ENCODE results near the gene ITGA11.
A peak's percentile ranks its signal among the peaks of the same experiment; 100 is the strongest.

The ITGA11 gene

DNA sequence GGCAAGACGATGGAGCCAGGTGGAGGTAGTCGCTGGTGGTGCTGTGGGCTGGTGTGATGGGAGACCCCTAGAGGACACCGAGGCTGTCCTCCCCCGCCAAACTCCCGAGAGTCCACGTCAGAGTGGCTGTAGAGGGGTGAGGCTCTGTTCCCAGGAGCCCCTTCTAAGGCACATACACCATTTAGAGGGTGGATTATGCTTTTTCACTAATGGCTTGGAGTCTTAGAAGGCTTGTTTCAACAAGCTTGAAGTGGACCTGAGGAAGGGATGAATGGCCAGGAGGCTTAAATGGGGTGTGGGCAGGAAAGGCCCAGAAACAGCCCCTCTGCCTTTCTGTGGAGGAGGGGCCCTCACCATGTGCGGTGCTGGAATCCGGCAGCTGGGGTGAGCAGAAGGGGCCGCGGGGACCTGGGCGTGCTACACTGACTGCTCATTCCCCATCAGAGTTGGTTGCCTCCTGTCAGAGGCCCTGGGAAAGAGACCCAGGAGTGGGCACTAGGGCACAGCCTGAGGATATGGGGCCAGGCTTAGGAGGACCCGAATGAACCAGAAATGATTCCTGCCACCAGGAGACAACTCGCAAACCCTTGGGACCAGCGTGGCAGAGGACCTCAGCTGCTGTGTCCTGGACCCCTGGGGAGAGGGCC lies 88.3 kb downstream of the ITGA11 start:
- Histone ChIP-seq H3K9me3 (no peaks in the 10 kb centered on the region), H3K4me3 (no peak overlapping the region), H3K27me3 (no peaks in the 10 kb centered on the region), H3K36me3 (peaks cover 0 to 19% (median 14%) of the 10 kb centered on the region in 3 donors), H3K27ac (peak overlapping the region; percentile 94 to 95), H3K4me1 (peaks cover 0 to 83% (median 72%) of the 10 kb centered on the region in 4 donors)
- DNase-seq, result no peak
- TF ChIP-seq CTCF (IDR thresholded peaks at IDR 0.05), result no peak
- intact Hi-C loops (cut with DNase I; ENCODE audit: low total_unique reads), result no loop called here

DNA sequence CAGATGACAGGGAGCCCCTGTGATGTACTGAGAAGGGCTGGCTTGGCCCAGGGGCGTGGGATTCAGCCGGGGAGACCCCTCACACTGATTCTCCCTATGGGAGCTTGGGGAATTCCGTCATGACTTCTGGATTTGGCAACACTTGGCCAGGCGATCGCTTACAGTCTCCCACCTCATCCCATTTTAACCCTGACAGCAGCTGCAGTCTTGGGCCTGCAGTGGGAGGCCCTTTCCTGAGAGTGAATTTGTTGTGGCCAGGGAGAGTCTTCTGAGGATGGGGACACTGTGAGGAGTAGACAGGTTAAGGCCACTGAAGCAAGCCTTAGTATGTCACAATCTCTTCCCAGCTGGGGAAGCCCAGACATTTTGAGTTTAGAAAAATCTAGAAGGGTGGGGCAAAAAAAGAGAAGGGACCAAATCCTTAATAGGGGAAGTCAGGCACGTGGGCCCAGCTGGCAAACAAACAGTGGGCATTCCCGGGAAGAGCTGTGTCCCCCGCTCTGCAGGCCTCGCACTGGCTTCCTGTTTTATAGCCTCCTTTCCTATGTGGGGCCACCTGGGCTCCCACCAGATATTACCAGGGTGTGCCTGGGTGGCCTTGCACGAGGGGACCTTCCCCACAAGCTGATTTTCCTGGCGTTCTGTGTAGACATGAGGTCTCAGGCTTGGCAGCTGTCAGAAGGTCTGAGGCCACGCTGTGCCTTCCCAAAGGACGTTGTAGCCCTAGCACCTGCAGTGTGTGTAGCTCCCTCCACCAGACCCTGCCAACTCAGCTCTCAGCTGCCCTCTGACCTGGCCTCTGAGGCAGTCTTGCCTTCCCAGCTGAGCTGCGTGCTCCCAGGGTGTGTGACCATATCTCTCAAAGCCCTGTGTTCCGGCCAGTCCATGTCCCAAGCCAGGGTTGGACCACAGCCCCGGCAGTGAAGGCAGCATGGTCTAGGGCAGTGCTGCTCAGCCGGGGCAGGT lies 89.9 kb downstream of the ITGA11 start:
- DNase-seq, result peak in 1 of 2 donors; percentile 80
- Histone ChIP-seq H3K4me3 (no peak overlapping the region), H3K36me3 (peaks cover 0 to 16% (median 7%) of the 10 kb centered on the region in 3 donors), H3K4me1 (peaks cover 0 to 83% (median 71%) of the 10 kb centered on the region in 4 donors), H3K27me3 (no peaks in the 10 kb centered on the region), H3K9me3 (no peaks in the 10 kb centered on the region), H3K27ac (peak overlapping the region; percentile 94 to 95)
- TF ChIP-seq CTCF (IDR thresholded peaks at IDR 0.05), result no peak
- intact Hi-C loops (cut with DNase I; ENCODE audit: low total_unique reads), result no loop called here

- Histone ChIP-seq H3K27me3 (no peaks in the 10 kb centered on the region), H3K36me3 (peaks cover 0 to 16% (median 7%) of the 10 kb centered on the region in 3 donors), H3K9me3 (no peaks in the 10 kb centered on the region), H3K4me3 (no peak overlapping the region), H3K27ac (peak overlapping the region; percentile 94 to 95), H3K4me1 (peaks cover 0 to 86% (median 77%) of the 10 kb centered on the region in 4 donors)
- no peak for TF ChIP-seq CTCF (IDR thresholded peaks at IDR 0.05)
- intact Hi-C loops (cut with DNase I; ENCODE audit: low total_unique reads), result no loop called here
- peak in 1 of 2 donors; percentile 83 for DNase-seq
Observed at GRCh38 chr15:68340726-68341671, 91.0 kb downstream of the ITGA11 start.

GRCh38 chr15:68339481-68339880 lies 92.5 kb downstream of the ITGA11 start:
- intact Hi-C loops (cut with DNase I; ENCODE audit: low total_unique reads), result no loop called here
- H3K27ac ChIP-seq, result peak overlapping the region; percentile 94 to 95
- no peak for TF ChIP-seq CTCF (IDR thresholded peaks at IDR 0.05)
- peaks cover 0 to 12% (median 4%) of the 10 kb centered on the region in 3 donors for H3K36me3 ChIP-seq
- H3K4me3 ChIP-seq, result no peak overlapping the region
- H3K9me3 ChIP-seq, result no peaks in the 10 kb centered on the region
- H3K4me1 ChIP-seq, result peaks cover 0 to 100% (median 90%) of the 10 kb centered on the region in 4 donors
- no peaks in the 10 kb centered on the region for H3K27me3 ChIP-seq
- DNase-seq, result no peak

- intact Hi-C loops (cut with DNase I; ENCODE audit: low total_unique reads), result no loop called here
- H3K36me3 ChIP-seq, result peaks cover 0 to 12% (median 4%) of the 10 kb centered on the region in 3 donors
- H3K9me3 ChIP-seq, result no peaks in the 10 kb centered on the region
- TF ChIP-seq CTCF (IDR thresholded peaks at IDR 0.05), result no peak
- peaks cover 4 to 100% (median 95%) of the 10 kb centered on the region in 4 donors for H3K4me1 ChIP-seq
- H3K4me3 ChIP-seq, result no peak overlapping the region
- no peaks in the 10 kb centered on the region for H3K27me3 ChIP-seq
- H3K27ac ChIP-seq, result peak overlapping the region; percentile 94 to 95
- DNase-seq, result peak; percentile 75 to 91
Observed at GRCh38 chr15:68337826-68338225, 94.1 kb downstream of the ITGA11 start.

All from tibial artery (tissue), 4 donors.